GM23248 (cell line): Measurements from ENCODE around the gene DCDC1. TPM values are rescaled to one million over a fixed set of nuclear protein-coding genes. Genes with fewer than 3 reads are reported as not detected.

ENCODE experiments used
- DNase-seq: peaks from one replicate; pipeline ENCODE4 v3.0.0-alpha.2; 2015
- H2AFZ ChIP-seq: fragments of 200-600 bp; sonication (generic); 2 replicates; pipeline ENCODE4 v1.6.1; 2016; ENCODE audit warnings: antibody characterized with exemption
- H3F3A ChIP-seq: fragments of 200-600 bp; sonication (generic); 2 replicates; pipeline ENCODE4 v1.6.1; 2016; ENCODE audit warnings: mild to moderate bottlenecking, antibody characterized with exemption, mixed run types; ENCODE audit not compliant: insufficient read depth
- H3K27ac ChIP-seq: fragments of 200-600 bp; sonication (generic); 2 replicates; pipeline ENCODE4 v1.5.1; 2016; ENCODE audit warnings: mild to moderate bottlenecking
- H3K27me3 ChIP-seq: fragments of 200-600 bp; sonication (generic); replicated peaks from 2 replicates; pipeline ENCODE4 v1.6.1; 2016; ENCODE audit warnings: mild to moderate bottlenecking; ENCODE audit not compliant: insufficient read depth
- H3K36me3 ChIP-seq: fragments of 200-600 bp; sonication (generic); 2 replicates; pipeline ENCODE4 v1.6.1; 2016; ENCODE audit warnings: low read depth, mild to moderate bottlenecking
- H3K4me1 ChIP-seq: fragments of 200-600 bp; sonication (generic); 2 replicates; pipeline ENCODE4 v1.6.1; 2016; ENCODE audit warnings: mild to moderate bottlenecking; ENCODE audit not compliant: insufficient read depth
- H3K4me2 ChIP-seq: fragments of 200-600 bp; sonication (generic); one replicate; pipeline ENCODE4 v1.6.1; 2016; ENCODE audit warnings: mild to moderate bottlenecking; ENCODE audit not compliant: unreplicated experiment
- H3K4me3 ChIP-seq: fragments of 200-600 bp; sonication (generic); 2 replicates; pipeline ENCODE4 v1.5.1; 2016; ENCODE audit warnings: mild to moderate bottlenecking
- H3K79me2 ChIP-seq: fragments of 200-600 bp; sonication (generic); 2 replicates; pipeline ENCODE4 v1.6.1; 2016; ENCODE audit warnings: mild to moderate bottlenecking; ENCODE audit not compliant: insufficient read depth
- H3K9ac ChIP-seq: fragments of 200-600 bp; sonication (generic); 2 replicates; pipeline ENCODE4 v1.6.1; 2016; ENCODE audit warnings: mild to moderate bottlenecking
- H3K9me2 ChIP-seq: fragments of 200-600 bp; sonication (generic); 2 replicates; pipeline ENCODE4 v1.6.1; 2016; ENCODE audit warnings: mixed run types, mild to moderate bottlenecking, moderate library complexity; ENCODE audit not compliant: insufficient read depth
- H3K9me3 ChIP-seq: fragments of 200-600 bp; sonication (generic); one replicate; pipeline ENCODE4 v1.6.1; 2017; ENCODE audit warnings: low read depth
- H4K20me1 ChIP-seq: fragments of 200-600 bp; sonication (generic); 2 replicates; pipeline ENCODE4 v1.6.0; 2016; ENCODE audit not compliant: insufficient read depth
- EZH2 ChIP-seq: fragments of 200-600 bp; sonication (generic); IDR thresholded peaks from 2 replicates; pipeline ENCODE4 v1.6.1; 2018; ENCODE audit warnings: antibody characterized with exemption, mild to moderate bottlenecking; ENCODE audit not compliant: insufficient read depth, poor library complexity, severe bottlenecking
- EZH2phosphoT487 ChIP-seq: fragments of 200-600 bp; sonication (generic); IDR thresholded peaks from 2 replicates; pipeline ENCODE4 v1.6.1; 2018; ENCODE audit warnings: antibody characterized with exemption, moderate library complexity, mild to moderate bottlenecking, low read depth; ENCODE audit not compliant: insufficient read depth
- whole genome bisulfite sequencing, 2 experiments: methylation state at CpG; one replicate each; pipeline ENCODE4 v1.1.6; 2015 to 2017; ENCODE audit warnings: low lambda C conversion rate in 2 of 2, low coverage in 1 of 2; ENCODE audit errors: missing lambda C conversion rate in 2 of 2; 5-methylcytosine and 5-hydroxymethylcytosine counted together
- in situ Hi-C: fragments of 300-500 bp; cut with MboI; formaldehyde crosslinking; loops from 2 replicates; pipeline ENCODE4 v1.15.0; 2020
- polyA plus RNA-seq: library from polyadenylated mRNA; unstranded; fragments of >200 nt; fragmentation: Nextera tagmentation; extraction: Ambion mirVana; gene quantifications from 2 replicates; pipeline ENCODE4 v1.2.1, GENCODE V29; 2016
- total RNA-seq: library from RNA; depleted of rRNA; stranded (reverse); fragments of >200 nt; shearing (Covaris generic); gene quantifications from 2 replicates; pipeline ENCODE4 v1.2.3, GENCODE V29; 2014

DCDC1 gene
- total and polyA plus RNA-seq, 2 experiments from 2014 or later = not detected

- Histone ChIP-seq H2AFZ (no peak overlapping the region), H3K9me2 (no peaks in the 10 kb centered on the region), H3F3A (no peaks in the 10 kb centered on the region), H3K9me3 (no peaks in the 10 kb centered on the region), H3K36me3 (no peaks in the 10 kb centered on the region), H3K4me2 (no peak overlapping the region), H3K4me1 (peaks cover 5% of the 10 kb centered on the region; the same call in 1 of the 2 replicates), H3K79me2 (no peaks in the 10 kb centered on the region), H3K27me3 (peaks cover 19% of the 10 kb centered on the region; the same call in 1 of the 2 replicates), H3K27ac (no peak overlapping the region), H3K4me3 (no peak overlapping the region), H3K9ac (no peak overlapping the region), H4K20me1 (no peaks in the 10 kb centered on the region)
- in situ Hi-C loops = no loop called here
- DNase-seq = no peak
- no peak for TF ChIP-seq EZH2
- TF ChIP-seq EZH2phosphoT487 = no peak
- WGBS, 2 experiments = 24 to 45% methylated on average over 1 of the region's 1 CpG
Measured at GRCh38 chr11:31264834-31265233, 104.7 kb downstream of the DCDC1 start.

GRCh38 chr11:31262761-31263160 is 106.8 kb downstream of the DCDC1 start:
- no peaks in the 10 kb centered on the region for H3K79me2 ChIP-seq
- H3K4me3 ChIP-seq = no peak overlapping the region
- H3K36me3 ChIP-seq = no peaks in the 10 kb centered on the region
- no peak overlapping the region for H3K9ac ChIP-seq
- WGBS, 2 experiments = 29 to 35% methylated on average over 5 of the region's 5 CpGs
- H3K9me2 ChIP-seq = no peaks in the 10 kb centered on the region
- peaks cover 5% of the 10 kb centered on the region; the same call in 1 of the 2 replicates for H3K4me1 ChIP-seq
- H3K4me2 ChIP-seq = peak overlapping the region; percentile 21
- in situ Hi-C loops = no loop called here
- no peaks in the 10 kb centered on the region for H3F3A ChIP-seq
- H3K27ac ChIP-seq = no peak overlapping the region
- TF ChIP-seq EZH2phosphoT487 (no peak), EZH2 (no peak)
- no peaks in the 10 kb centered on the region for H4K20me1 ChIP-seq
- H2AFZ ChIP-seq = no peak overlapping the region
- peak; percentile 51 for DNase-seq
- H3K9me3 ChIP-seq = no peaks in the 10 kb centered on the region
- H3K27me3 ChIP-seq = peaks cover 19% of the 10 kb centered on the region; the same call in 1 of the 2 replicates

GRCh38 chr11:31259797-31260196 is 109.7 kb downstream of the DCDC1 start:
- TF ChIP-seq EZH2phosphoT487 = no peak
- no peak for TF ChIP-seq EZH2
- no peak overlapping the region for H3K27ac ChIP-seq
- H2AFZ ChIP-seq = no peak overlapping the region
- DNase-seq = no peak
- peaks cover 5% of the 10 kb centered on the region; the same call in 1 of the 2 replicates for H3K4me1 ChIP-seq
- 17 to 23% methylated on average over 1 of the region's 1 CpG for WGBS, 2 experiments
- H3K36me3 ChIP-seq = no peaks in the 10 kb centered on the region
- H3K27me3 ChIP-seq = peaks cover 19% of the 10 kb centered on the region; the same call in 1 of the 2 replicates
- H3K79me2 ChIP-seq = no peaks in the 10 kb centered on the region
- no peak overlapping the region for H3K9ac ChIP-seq
- in situ Hi-C loops = no loop called here
- H3F3A ChIP-seq = no peaks in the 10 kb centered on the region
- no peaks in the 10 kb centered on the region for H4K20me1 ChIP-seq
- H3K9me3 ChIP-seq = no peaks in the 10 kb centered on the region
- no peak overlapping the region for H3K4me3 ChIP-seq
- no peak overlapping the region for H3K4me2 ChIP-seq
- H3K9me2 ChIP-seq = no peaks in the 10 kb centered on the region

- Histone ChIP-seq H3K27me3 (peaks cover 8% of the 10 kb centered on the region; the same call in 1 of the 2 replicates), H3K36me3 (no peaks in the 10 kb centered on the region), H3F3A (no peaks in the 10 kb centered on the region), H3K4me3 (no peak overlapping the region), H4K20me1 (no peaks in the 10 kb centered on the region), H3K9me3 (no peaks in the 10 kb centered on the region), H3K4me2 (no peak overlapping the region), H3K27ac (no peak overlapping the region), H2AFZ (no peak overlapping the region), H3K4me1 (no peaks in the 10 kb centered on the region), H3K9me2 (no peaks in the 10 kb centered on the region), H3K9ac (no peak overlapping the region), H3K79me2 (no peaks in the 10 kb centered on the region)
- TF ChIP-seq EZH2phosphoT487 (no peak), EZH2 (no peak)
- peak; percentile 45 for DNase-seq
- in situ Hi-C loops = no loop called here
Measured at GRCh38 chr11:31254415-31254814, 115.1 kb downstream of the DCDC1 start.

GRCh38 chr11:31248768-31249167 is 120.8 kb downstream of the DCDC1 start:
- TF ChIP-seq EZH2 (no peak), EZH2phosphoT487 (no peak)
- Histone ChIP-seq H2AFZ (no peak overlapping the region), H3K27me3 (peaks cover 8% of the 10 kb centered on the region; the same call in 1 of the 2 replicates), H3K4me3 (no peak overlapping the region), H3F3A (no peaks in the 10 kb centered on the region), H3K4me2 (no peak overlapping the region), H3K9me3 (no peaks in the 10 kb centered on the region), H3K36me3 (no peaks in the 10 kb centered on the region), H3K9ac (no peak overlapping the region), H3K4me1 (no peaks in the 10 kb centered on the region), H3K27ac (no peak overlapping the region), H3K9me2 (no peaks in the 10 kb centered on the region), H3K79me2 (no peaks in the 10 kb centered on the region), H4K20me1 (no peaks in the 10 kb centered on the region)
- in situ Hi-C loops = loop anchor here (25.0 kb wide), 1 partner anchor 939 kb away; no protein-coding TSS in a partner anchor
- no peak for DNase-seq
- 0 to 2% methylated on average over 1 of the region's 1 CpG for WGBS, 2 experiments
